Smooth muscle cell (in vitro differentiated cells): Measurements from ENCODE around the gene NCOR2. TPM values are rescaled to one million over a fixed set of nuclear protein-coding genes. Genes with fewer than 3 reads are reported as not detected.

Source experiments
- DNase-seq: peaks from one replicate; lab custom pipeline; 2025; ENCODE audit not compliant: unreplicated experiment; lab: John Stamatoyannopoulos, UW
- H2AFZ ChIP-seq: fragments of 200-600 bp; sonication (generic); 2 replicates; pipeline ENCODE4 v1.6.0; 2016; ENCODE audit warnings: antibody characterized with exemption, low read depth, mild to moderate bottlenecking
- H3F3A ChIP-seq: fragments of 200-600 bp; sonication (generic); 2 replicates; pipeline ENCODE4 v1.6.0; 2017; ENCODE audit warnings: antibody characterized with exemption, low read depth
- H3K27ac ChIP-seq: fragments of 200-600 bp; sonication (generic); 2 replicates; pipeline ENCODE4 v1.5.1; 2016; ENCODE audit warnings: low read depth, mild to moderate bottlenecking
- H3K27me3 ChIP-seq: fragments of 200-600 bp; sonication (generic); 2 replicates; pipeline ENCODE4 v1.6.1; 2016; ENCODE audit warnings: low read depth, mild to moderate bottlenecking
- H3K36me3 ChIP-seq: fragments of 200-600 bp; sonication (generic); 2 replicates; pipeline ENCODE4 v1.5.1; 2016; ENCODE audit warnings: low read depth
- H3K4me1 ChIP-seq: fragments of 200-600 bp; sonication (generic); 2 replicates; pipeline ENCODE4 v1.5.1; 2016; ENCODE audit warnings: low read depth
- H3K4me2 ChIP-seq: fragments of 200-600 bp; sonication (generic); 2 replicates; pipeline ENCODE4 v1.6.0; 2016; ENCODE audit warnings: mild to moderate bottlenecking
- H3K4me3 ChIP-seq: fragments of 200-600 bp; sonication (generic); 2 replicates; pipeline ENCODE4 v1.5.1; 2016; ENCODE audit warnings: mild to moderate bottlenecking
- H3K79me2 ChIP-seq: fragments of 200-600 bp; sonication (generic); 2 replicates; pipeline ENCODE4 v1.6.0; 2016; ENCODE audit warnings: low read depth, mild to moderate bottlenecking
- H3K9ac ChIP-seq: fragments of 200-600 bp; sonication (generic); 2 replicates; pipeline ENCODE4 v1.6.0; 2016; ENCODE audit warnings: low read depth
- H3K9me3 ChIP-seq: fragments of 200-600 bp; sonication (generic); replicated peaks from 2 replicates; pipeline ENCODE4 v1.5.1; 2016; ENCODE audit warnings: low read depth
- H4K20me1 ChIP-seq: fragments of 200-600 bp; sonication (generic); 2 replicates; pipeline ENCODE4 v1.6.0; 2016; ENCODE audit warnings: low read depth
- CTCF ChIP-seq: fragments of 200-600 bp; sonication (generic); IDR thresholded peaks from 2 replicates; pipeline ENCODE4 v1.5.1; 2017; ENCODE audit warnings: borderline replicate concordance, mild to moderate bottlenecking, antibody characterized with exemption; ENCODE audit not compliant: insufficient read depth, poor library complexity, severe bottlenecking
- WGBS: methylation state at CpG from one replicate; pipeline ENCODE4 v1.1.7; 2016; ENCODE audit warnings: low lambda C conversion rate; 5-methylcytosine and 5-hydroxymethylcytosine counted together
- polyA plus RNA-seq: library from polyadenylated mRNA; unstranded; fragments of >200 nt; fragmentation: Nextera tagmentation; extraction: Ambion mirVana; gene quantifications from 2 replicates; pipeline ENCODE4 v1.2.1, GENCODE V29; 2016
- total RNA-seq: library from RNA; depleted of rRNA; stranded (reverse); fragments of >200 nt; gene quantifications from 2 replicates; pipeline ENCODE4 v1.2.3, GENCODE V29; 2014

Gene NCOR2
- total and polyA plus RNA-seq, 2 experiments from 2014 or later, result 64.1 to 164 TPM

GRCh38 chr12:124594851-124595250 is 27.4 kb upstream of the NCOR2 start:
- no peak overlapping the region for H2AFZ ChIP-seq
- H3K4me2 ChIP-seq, result no peak overlapping the region
- no peaks in the 10 kb centered on the region for H3K4me1 ChIP-seq
- no peaks in the 10 kb centered on the region for H3K27me3 ChIP-seq
- H3K79me2 ChIP-seq, result no peaks in the 10 kb centered on the region
- H3K9me3 ChIP-seq, result no peaks in the 10 kb centered on the region
- 96% methylated on average over 6 of the region's 6 CpGs for WGBS
- H3K36me3 ChIP-seq, result no peaks in the 10 kb centered on the region
- no peaks in the 10 kb centered on the region for H4K20me1 ChIP-seq
- H3F3A ChIP-seq, result no peaks in the 10 kb centered on the region
- H3K27ac ChIP-seq, result no peak overlapping the region
- H3K4me3 ChIP-seq, result no peak overlapping the region
- no peak for TF ChIP-seq CTCF
- H3K9ac ChIP-seq, result no peak overlapping the region
- no peak for DNase-seq

GRCh38 chr12:124593851-124594401 is 26.5 kb upstream of the NCOR2 start:
- Histone ChIP-seq H4K20me1 (no peaks in the 10 kb centered on the region), H3K4me1 (no peaks in the 10 kb centered on the region), H3K4me3 (no peak overlapping the region), H3K79me2 (no peaks in the 10 kb centered on the region), H3K9ac (no peak overlapping the region), H3K4me2 (no peak overlapping the region), H3K27ac (no peak overlapping the region), H3F3A (no peaks in the 10 kb centered on the region), H3K9me3 (no peaks in the 10 kb centered on the region), H2AFZ (no peak overlapping the region), H3K36me3 (no peaks in the 10 kb centered on the region), H3K27me3 (no peaks in the 10 kb centered on the region)
- DNase-seq, result no peak
- TF ChIP-seq CTCF, result no peak
- 97% methylated on average over 5 of the region's 5 CpGs for WGBS

- H4K20me1 ChIP-seq, result no peaks in the 10 kb centered on the region
- 94% methylated on average over 14 of the region's 14 CpGs for WGBS
Measured at GRCh38 chr12:124593176-124593575, 25.8 kb upstream of the NCOR2 start.

More at GRCh38 chr12:124593176-124593575, 25.8 kb upstream of the NCOR2 start:
- no peak overlapping the region for H2AFZ ChIP-seq
- no peaks in the 10 kb centered on the region for H3K4me1 ChIP-seq
- no peak overlapping the region for H3K4me2 ChIP-seq
- peaks cover 7% of the 10 kb centered on the region for H3F3A ChIP-seq
- H3K79me2 ChIP-seq, result no peaks in the 10 kb centered on the region
- H3K4me3 ChIP-seq, result no peak overlapping the region
- no peaks in the 10 kb centered on the region for H3K36me3 ChIP-seq
- no peak overlapping the region for H3K9ac ChIP-seq
- no peak overlapping the region for H3K27ac ChIP-seq
- no peaks in the 10 kb centered on the region for H3K9me3 ChIP-seq
- no peak for TF ChIP-seq CTCF
- no peak for DNase-seq
- no peaks in the 10 kb centered on the region for H3K27me3 ChIP-seq
